ENCODE results near the gene DCHS2.

The DCHS2 gene

GRCh38 chr4:154384012-154384411 lies 107.6 kb downstream of the DCHS2 start:
- TF ChIP-seq CTCF (IDR thresholded peaks at IDR 0.05) = no peak

GRCh38 chr4:154376486-154376885 lies 115.1 kb downstream of the DCHS2 start:
- no peak for TF ChIP-seq CTCF (IDR thresholded peaks at IDR 0.05)

- TF ChIP-seq CTCF (IDR thresholded peaks at IDR 0.05) = no peak
Observed at GRCh38 chr4:154368060-154368459, 123.5 kb downstream of the DCHS2 start.

GRCh38 chr4:154367659-154368058 lies 123.9 kb downstream of the DCHS2 start:
- TF ChIP-seq CTCF (IDR thresholded peaks at IDR 0.05) = no peak

- TF ChIP-seq CTCF (IDR thresholded peaks at IDR 0.05) = no peak
Observed at GRCh38 chr4:154366956-154367355, 124.6 kb downstream of the DCHS2 start.

- TF ChIP-seq CTCF (IDR thresholded peaks at IDR 0.05) = no peak
Observed at GRCh38 chr4:154364066-154364845, 127.3 kb downstream of the DCHS2 start.

GRCh38 chr4:154361450-154361849 lies 130.1 kb downstream of the DCHS2 start:
- TF ChIP-seq CTCF (IDR thresholded peaks at IDR 0.05) = no peak

GRCh38 chr4:154360491-154360890 lies 131.1 kb downstream of the DCHS2 start:
- TF ChIP-seq CTCF (IDR thresholded peaks at IDR 0.05) = no peak

Measured in LNCAP (cell line).